Fibroblast of skin of scalp (primary cell): Measurements from ENCODE around the gene SNAP25.
A peak's percentile ranks its signal among the peaks of the same experiment; 100 is the strongest.

Experiments used
- DNase-seq: peaks from one replicate; pipeline ENCODE4 v3.0.0-alpha.2; 2013

Gene SNAP25

GRCh38 chr20:10332656-10333415 is 114.2 kb downstream of the SNAP25 start:
- peak; percentile 81 for DNase-seq

GRCh38 chr20:10336959-10337729 is 118.5 kb downstream of the SNAP25 start:
- DNase-seq = no peak

- no peak for DNase-seq
Observed at GRCh38 chr20:10338426-10339180, 120.0 kb downstream of the SNAP25 start.

- DNase-seq = no peak
Observed at GRCh38 chr20:10339609-10340008, 121.0 kb downstream of the SNAP25 start.

- DNase-seq = no peak
Observed at GRCh38 chr20:10342152-10342551, 123.5 kb downstream of the SNAP25 start.

- DNase-seq = no peak
Observed at GRCh38 chr20:10344953-10345352, 126.3 kb downstream of the SNAP25 start.

- peak; percentile 77 for DNase-seq
Observed at GRCh38 chr20:10347086-10347880, 128.7 kb downstream of the SNAP25 start.

- no peak for DNase-seq
Observed at GRCh38 chr20:10349118-10349517, 130.5 kb downstream of the SNAP25 start.

- no peak for DNase-seq
Observed at GRCh38 chr20:10350188-10350842, 131.7 kb downstream of the SNAP25 start.

- DNase-seq = no peak
Observed at GRCh38 chr20:10352934-10353824, 134.5 kb downstream of the SNAP25 start.

GRCh38 chr20:10356628-10357027 is 138.0 kb downstream of the SNAP25 start:
- no peak for DNase-seq
